NCI-H2029 (cell line): Measurements from ENCODE around the gene SH3BP5L.

Source experiments
- DNase-seq: peaks from one replicate; lab custom pipeline; 2025; lab: John Stamatoyannopoulos, UW

SH3BP5L gene

GRCh38 chr1:248776991-248777390 lies 48.7 kb downstream of the SH3BP5L start:
- DNase-seq = no peak

- DNase-seq = no peak
Measured at GRCh38 chr1:248775441-248775840, 50.3 kb downstream of the SH3BP5L start.
